HepG2 (cell line): ENCODE data around the gene NCS1. TPM values are rescaled to one million over a fixed set of nuclear protein-coding genes. Genes with fewer than 3 reads are reported as not detected.

Source experiments
- ATAC-seq: fragments of 200-7000 bp; cut with Tn5 transposase; 3 replicates; pipeline ENCODE4 v1.9.1; 2020; ENCODE audit warnings: mild to moderate bottlenecking, moderate library complexity
- BruUV-seq: library from RNA; stranded (reverse); fragments of 400-500 nt; replicated peaks from 2 replicates; lab custom pipeline; 2021; lab: Mats Ljungman, UMichigan
- CTCF ChIA-PET: fragments of 300-600 bp; formaldehyde crosslinking; extraction: SDS; loops from one replicate; lab custom pipeline; 2021; ENCODE audit warnings: low total read pairs, inconsistent platforms, low intra/inter-chr PET ratio; lab: Yijun Ruan, JAX
- POLR2A ChIA-PET: fragments of 350-600 bp; sonication (Branson Sonifier 250); formaldehyde crosslinking; loops from one replicate; lab custom pipeline; 2020; ENCODE audit warnings: antibody characterized with exemption, inconsistent platforms; lab: Yijun Ruan, JAX
- DNase-seq: peaks from one replicate; pipeline ENCODE4 v3.0.0-alpha.2; 2015; ENCODE audit warnings: low spot score
- FAIRE-seq: peaks from 3 replicates; lab custom pipeline; 2011; peaks lifted over from hg19 to GRCh38; lab: Jason Lieb, UNC
- H2AFZ ChIP-seq: one replicate; pipeline ENCODE4 v1.6.1; 2011; ENCODE audit warnings: low read length, inconsistent platforms
- H3K27ac ChIP-seq: fragments of 300-600 bp; 3 replicates; pipeline ENCODE4 v1.8.0; 2011; ENCODE audit warnings: mixed run types, mild to moderate bottlenecking, mixed read lengths, low read length, inconsistent platforms; ENCODE audit not compliant: insufficient read depth; ENCODE audit errors: extremely low read length
- H3K27me3 ChIP-seq, 2 experiments: fragments of 200-600 bp in 1 of 2; 2 replicates in 1 of 2; 3 replicates in 1 of 2; pipeline versions ENCODE4 v1.6.0 to v1.8.0; 2011; ENCODE audit warnings: low read length in 2 of 2, mild to moderate bottlenecking in 2 of 2, moderate library complexity in 2 of 2, inconsistent platforms in 1 of 2; ENCODE audit not compliant: insufficient read depth in 2 of 2, control insufficient read depth in 1 of 2
- H3K36me3 ChIP-seq, 2 experiments: fragments of 200-600 bp in 1 of 2; replicated peaks in 1 of 2; 2 replicates in 1 of 2; 3 replicates in 1 of 2; pipeline versions ENCODE4 v1.5.1 to v1.8.0; 2011; ENCODE audit warnings: low read length in 2 of 2, inconsistent platforms in 1 of 2; ENCODE audit not compliant: insufficient read depth in 2 of 2, control insufficient read depth in 1 of 2
- H3K4me1 ChIP-seq: 2 replicates; pipeline ENCODE4 v1.5.1; 2012; ENCODE audit warnings: low read length, inconsistent platforms; ENCODE audit not compliant: insufficient read depth
- H3K4me2 ChIP-seq: 2 replicates; pipeline ENCODE4 v1.6.0; 2011; ENCODE audit warnings: low read depth, low read length, inconsistent platforms
- H3K4me3 ChIP-seq, 3 experiments: fragments of 200-600 bp in 1 of 3; sonication (generic), shearing (Covaris generic) in 1 of 3; replicated peaks in 1 of 3; 2 replicates each; pipeline ENCODE4 v1.5.1; 2011 to 2016; ENCODE audit warnings: low read length in 3 of 3, inconsistent platforms in 2 of 3, low read depth in 2 of 3, mild to moderate bottlenecking in 2 of 3, control low read depth in 1 of 3, mixed read lengths in 1 of 3; ENCODE audit not compliant: insufficient read depth in 1 of 3
- H3K79me2 ChIP-seq: one replicate; pipeline ENCODE4 v1.6.1; 2011; ENCODE audit warnings: low read length, inconsistent platforms; ENCODE audit not compliant: insufficient read depth
- H3K9ac ChIP-seq: 2 replicates; pipeline ENCODE4 v1.6.0; 2011; ENCODE audit warnings: mild to moderate bottlenecking, low read depth, low read length, inconsistent platforms; ENCODE audit not compliant: insufficient read depth
- H3K9me3 ChIP-seq: 2 replicates; pipeline ENCODE4 v1.5.1; 2012; ENCODE audit warnings: mild to moderate bottlenecking, low read length
- H4K20me1 ChIP-seq: 2 replicates; pipeline ENCODE4 v1.6.0; 2011; ENCODE audit warnings: inconsistent platforms, mild to moderate bottlenecking, low read length, moderate library complexity; ENCODE audit not compliant: insufficient read depth
- BCL6 ChIP-seq: IDR thresholded peaks from 2 replicates; pipeline ENCODE4 v1.6.1; 2016; ENCODE audit warnings: missing genetic modification reagents, missing compliant biosample characterization
- CBX5 ChIP-seq: sonication (generic); formaldehyde crosslinking; IDR thresholded peaks from 2 replicates; pipeline ENCODE4 v1.4.0; 2020; ENCODE audit warnings: missing genetic modification reagents, borderline replicate concordance
- ETV6 ChIP-seq: sonication (generic); formaldehyde crosslinking; conservative IDR thresholded peaks from 2 replicates; pipeline ENCODE4 v1.4.0; 2020; ENCODE audit warnings: missing genetic modification reagents
- GLI4 ChIP-seq: sonication (generic); formaldehyde crosslinking; IDR thresholded peaks from 2 replicates; pipeline ENCODE4 v1.5.1; 2020; ENCODE audit warnings: missing genetic modification reagents, mild to moderate bottlenecking, moderate library complexity, borderline replicate concordance
- JUN ChIP-seq: sonication (generic); formaldehyde crosslinking; IDR thresholded peaks from 2 replicates; pipeline ENCODE4 v1.4.0; 2020; ENCODE audit warnings: mild to moderate bottlenecking, missing genetic modification reagents
- RXRA ChIP-seq: sonication (generic); formaldehyde crosslinking; IDR thresholded peaks from 2 replicates; pipeline ENCODE4 v1.5.1; 2020; ENCODE audit warnings: missing genetic modification reagents
- TARDBP ChIP-seq: sonication (generic); formaldehyde crosslinking; IDR thresholded peaks from 2 replicates; pipeline ENCODE4 v1.8.0; 2022; ENCODE audit warnings: mild to moderate bottlenecking, missing genetic modification reagents
- ZNF138 ChIP-seq: sonication (generic); formaldehyde crosslinking; IDR thresholded peaks from 2 replicates; pipeline ENCODE4 v1.5.0; 2020; ENCODE audit warnings: mild to moderate bottlenecking, low read depth, missing genetic modification reagents
- ZNF207 ChIP-seq: fragments of 450-650 bp; IDR thresholded peaks from 2 replicates; pipeline ENCODE4 v1.6.1; 2016; ENCODE audit warnings: antibody characterized with exemption, borderline replicate concordance
- ZNF761 ChIP-seq: sonication (generic); formaldehyde crosslinking; conservative IDR thresholded peaks from 2 replicates; pipeline ENCODE4 v1.4.0; 2020; ENCODE audit warnings: mild to moderate bottlenecking, missing genetic modification reagents
- WGBS: methylation state at CpG from one replicate; pipeline ENCODE4 v1.1.6; 2017; ENCODE audit warnings: low lambda C conversion rate; 5-methylcytosine and 5-hydroxymethylcytosine counted together
- in situ Hi-C: cut with HindIII; loops from 2 replicates; pipeline ENCODE4 v1.10.0; 2017; ENCODE audit warnings: low pct_unique_long_range_greater_than_20kb; ENCODE audit not compliant: extremely low pct_ligation_motif_present
- intact Hi-C: fragments of 100-400 bp; cut with micrococcal nuclease; formaldehyde crosslinking; loops from one replicate; pipeline ENCODE4 v1.10.0; 2022; ENCODE audit not compliant: unreplicated experiment
- polyA plus RNA-seq, 8 experiments: library from polyadenylated mRNA; depleted of rRNA in 3 of 8; stranded (reverse) in 7 of 8; unstranded in 1 of 8; fragments of >200 nt; fragmentation: Illumina TruSeq in 4 of 8; extraction: Trizol in 4 of 8; gene quantifications; 2 replicates each; pipeline versions ENCODE4 v1.2.1 to v1.2.3, GENCODE V29; 2011 to 2016; ENCODE audit warnings: low read depth in 4 of 8, missing spikeins in 1 of 8, mixed read lengths in 1 of 8; ENCODE audit not compliant: insufficient read depth in 1 of 8
- total RNA-seq, 5 experiments: library from RNA; depleted of rRNA; stranded (reverse); fragments of >200 nt; fragmentation: Illumina TruSeq; extraction: Trizol; gene quantifications; 2 replicates each; pipeline ENCODE4 v1.2.3, GENCODE V29; 2016; ENCODE audit warnings: low read depth in 1 of 5
- TF ChIP-seq, protein P1 (sequence below): sonication (generic); formaldehyde crosslinking; IDR thresholded peaks from 2 replicates; pipeline ENCODE4 v1.4.0; 2020; ENCODE audit warnings: missing genetic modification reagents
- TF ChIP-seq, protein P2 (sequence below): sonication (generic); formaldehyde crosslinking; IDR thresholded peaks from 2 replicates; pipeline ENCODE4 v1.4.0; 2020; ENCODE audit warnings: mild to moderate bottlenecking, missing genetic modification reagents
- TF ChIP-seq, protein P3 (sequence below): sonication (generic); formaldehyde crosslinking; IDR thresholded peaks from 2 replicates; pipeline ENCODE4 v1.8.0; 2023; ENCODE audit warnings: mild to moderate bottlenecking, missing genetic modification reagents
- TF ChIP-seq, protein P4 (sequence below): sonication (generic); formaldehyde crosslinking; IDR thresholded peaks from 2 replicates; pipeline ENCODE4 v1.4.0; 2020; ENCODE audit warnings: missing genetic modification reagents, borderline replicate concordance
- TF ChIP-seq, protein P5 (sequence below): sonication (generic); formaldehyde crosslinking; IDR thresholded peaks from 2 replicates; pipeline ENCODE4 v1.5.1; 2020; ENCODE audit warnings: mild to moderate bottlenecking, moderate library complexity, missing genetic modification reagents

The NCS1 gene
- total and polyA plus RNA-seq, 2 of the 13 experiments (the other 11 are each of a cell fraction or from before 2014, with no cell fraction given), result 4.7 to 6.1 TPM

DNA sequence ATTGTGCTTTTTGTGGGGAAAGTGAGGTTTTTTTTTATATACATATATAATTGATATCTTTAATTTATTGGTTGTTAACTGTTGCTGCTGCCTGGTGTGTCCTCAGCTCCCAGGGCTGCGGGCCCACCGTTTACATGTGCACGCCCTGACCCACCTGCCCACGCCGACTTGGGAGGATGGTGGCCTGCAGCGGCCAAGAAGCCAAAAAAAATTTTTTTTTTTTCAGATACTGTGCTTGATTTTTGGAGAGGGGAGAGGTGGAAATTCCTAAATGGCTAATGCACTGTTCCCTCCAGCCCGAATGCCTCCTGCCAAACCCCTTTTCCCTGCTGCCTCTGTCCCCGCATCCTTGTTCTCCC, 61.4 kb downstream of the NCS1 start:
- Histone ChIP-seq H4K20me1 (no peaks in the 10 kb centered on the region), H3K9me3 (no peaks in the 10 kb centered on the region), H3K4me2 (no peak overlapping the region), H3K36me3 (no peaks in the 10 kb centered on the region), H2AFZ (no peak overlapping the region), H3K4me1 (peaks cover 8% of the 10 kb centered on the region; the same call in 1 of the 2 replicates), H3K4me3 (no peak overlapping the region), H3K9ac (no peak overlapping the region), H3K79me2 (no peaks in the 10 kb centered on the region), H3K27me3 (no peaks in the 10 kb centered on the region), H3K27ac (no peak overlapping the region)
- 96% methylated on average over 8 of the region's 8 CpGs for WGBS
- ChIA-PET POLR2A (no interaction called here), CTCF (no interaction called here)
- intact Hi-C loops (no loop called here), in situ Hi-C loops (no loop called here)
- FAIRE-seq (no peak), DNase-seq (no peak), ATAC-seq (no peak)
- BruUV-seq, result no TSS peak
- TF ChIP-seq ETV6 (CRISPR knock-in tag) (no peak), JUN (no peak), RXRA (CRISPR knock-in tag) (no peak), BCL6 (CRISPR knock-in tag) (no peak), ZNF138 (no peak), ZNF207 (no peak), ZNF761 (CRISPR knock-in tag) (no peak), TARDBP (CRISPR knock-in tag) (no peak), CBX5 (CRISPR knock-in tag) (no peak), GLI4 (no peak)
- TF ChIP-seq, protein P1, sequence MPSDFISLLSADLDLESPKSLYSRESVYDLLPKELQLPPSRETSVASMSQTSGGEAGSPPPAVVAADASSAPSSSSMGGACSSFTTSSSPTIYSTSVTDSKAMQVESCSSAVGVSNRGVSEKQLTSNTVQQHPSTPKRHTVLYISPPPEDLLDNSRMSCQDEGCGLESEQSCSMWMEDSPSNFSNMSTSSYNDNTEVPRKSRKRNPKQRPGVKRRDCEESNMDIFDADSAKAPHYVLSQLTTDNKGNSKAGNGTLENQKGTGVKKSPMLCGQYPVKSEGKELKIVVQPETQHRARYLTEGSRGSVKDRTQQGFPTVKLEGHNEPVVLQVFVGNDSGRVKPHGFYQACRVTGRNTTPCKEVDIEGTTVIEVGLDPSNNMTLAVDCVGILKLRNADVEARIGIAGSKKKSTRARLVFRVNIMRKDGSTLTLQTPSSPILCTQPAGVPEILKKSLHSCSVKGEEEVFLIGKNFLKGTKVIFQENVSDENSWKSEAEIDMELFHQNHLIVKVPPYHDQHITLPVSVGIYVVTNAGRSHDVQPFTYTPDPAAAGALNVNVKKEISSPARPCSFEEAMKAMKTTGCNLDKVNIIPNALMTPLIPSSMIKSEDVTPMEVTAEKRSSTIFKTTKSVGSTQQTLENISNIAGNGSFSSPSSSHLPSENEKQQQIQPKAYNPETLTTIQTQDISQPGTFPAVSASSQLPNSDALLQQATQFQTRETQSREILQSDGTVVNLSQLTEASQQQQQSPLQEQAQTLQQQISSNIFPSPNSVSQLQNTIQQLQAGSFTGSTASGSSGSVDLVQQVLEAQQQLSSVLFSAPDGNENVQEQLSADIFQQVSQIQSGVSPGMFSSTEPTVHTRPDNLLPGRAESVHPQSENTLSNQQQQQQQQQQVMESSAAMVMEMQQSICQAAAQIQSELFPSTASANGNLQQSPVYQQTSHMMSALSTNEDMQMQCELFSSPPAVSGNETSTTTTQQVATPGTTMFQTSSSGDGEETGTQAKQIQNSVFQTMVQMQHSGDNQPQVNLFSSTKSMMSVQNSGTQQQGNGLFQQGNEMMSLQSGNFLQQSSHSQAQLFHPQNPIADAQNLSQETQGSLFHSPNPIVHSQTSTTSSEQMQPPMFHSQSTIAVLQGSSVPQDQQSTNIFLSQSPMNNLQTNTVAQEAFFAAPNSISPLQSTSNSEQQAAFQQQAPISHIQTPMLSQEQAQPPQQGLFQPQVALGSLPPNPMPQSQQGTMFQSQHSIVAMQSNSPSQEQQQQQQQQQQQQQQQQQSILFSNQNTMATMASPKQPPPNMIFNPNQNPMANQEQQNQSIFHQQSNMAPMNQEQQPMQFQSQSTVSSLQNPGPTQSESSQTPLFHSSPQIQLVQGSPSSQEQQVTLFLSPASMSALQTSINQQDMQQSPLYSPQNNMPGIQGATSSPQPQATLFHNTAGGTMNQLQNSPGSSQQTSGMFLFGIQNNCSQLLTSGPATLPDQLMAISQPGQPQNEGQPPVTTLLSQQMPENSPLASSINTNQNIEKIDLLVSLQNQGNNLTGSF (CRISPR knock-in tag), result no peak
- TF ChIP-seq, protein P2, sequence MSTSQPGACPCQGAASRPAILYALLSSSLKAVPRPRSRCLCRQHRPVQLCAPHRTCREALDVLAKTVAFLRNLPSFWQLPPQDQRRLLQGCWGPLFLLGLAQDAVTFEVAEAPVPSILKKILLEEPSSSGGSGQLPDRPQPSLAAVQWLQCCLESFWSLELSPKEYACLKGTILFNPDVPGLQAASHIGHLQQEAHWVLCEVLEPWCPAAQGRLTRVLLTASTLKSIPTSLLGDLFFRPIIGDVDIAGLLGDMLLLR (CRISPR knock-in tag), result no peak
- TF ChIP-seq, protein P3, sequence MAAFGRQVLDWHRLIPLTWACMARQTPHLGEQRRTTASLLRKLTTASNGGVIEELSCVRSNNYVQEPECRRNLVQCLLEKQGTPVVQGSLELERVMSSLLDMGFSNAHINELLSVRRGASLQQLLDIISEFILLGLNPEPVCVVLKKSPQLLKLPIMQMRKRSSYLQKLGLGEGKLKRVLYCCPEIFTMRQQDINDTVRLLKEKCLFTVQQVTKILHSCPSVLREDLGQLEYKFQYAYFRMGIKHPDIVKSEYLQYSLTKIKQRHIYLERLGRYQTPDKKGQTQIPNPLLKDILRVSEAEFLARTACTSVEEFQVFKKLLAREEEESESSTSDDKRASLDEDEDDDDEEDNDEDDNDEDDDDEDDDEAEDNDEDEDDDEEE (CRISPR knock-in tag), result no peak
- TF ChIP-seq, protein P4, sequence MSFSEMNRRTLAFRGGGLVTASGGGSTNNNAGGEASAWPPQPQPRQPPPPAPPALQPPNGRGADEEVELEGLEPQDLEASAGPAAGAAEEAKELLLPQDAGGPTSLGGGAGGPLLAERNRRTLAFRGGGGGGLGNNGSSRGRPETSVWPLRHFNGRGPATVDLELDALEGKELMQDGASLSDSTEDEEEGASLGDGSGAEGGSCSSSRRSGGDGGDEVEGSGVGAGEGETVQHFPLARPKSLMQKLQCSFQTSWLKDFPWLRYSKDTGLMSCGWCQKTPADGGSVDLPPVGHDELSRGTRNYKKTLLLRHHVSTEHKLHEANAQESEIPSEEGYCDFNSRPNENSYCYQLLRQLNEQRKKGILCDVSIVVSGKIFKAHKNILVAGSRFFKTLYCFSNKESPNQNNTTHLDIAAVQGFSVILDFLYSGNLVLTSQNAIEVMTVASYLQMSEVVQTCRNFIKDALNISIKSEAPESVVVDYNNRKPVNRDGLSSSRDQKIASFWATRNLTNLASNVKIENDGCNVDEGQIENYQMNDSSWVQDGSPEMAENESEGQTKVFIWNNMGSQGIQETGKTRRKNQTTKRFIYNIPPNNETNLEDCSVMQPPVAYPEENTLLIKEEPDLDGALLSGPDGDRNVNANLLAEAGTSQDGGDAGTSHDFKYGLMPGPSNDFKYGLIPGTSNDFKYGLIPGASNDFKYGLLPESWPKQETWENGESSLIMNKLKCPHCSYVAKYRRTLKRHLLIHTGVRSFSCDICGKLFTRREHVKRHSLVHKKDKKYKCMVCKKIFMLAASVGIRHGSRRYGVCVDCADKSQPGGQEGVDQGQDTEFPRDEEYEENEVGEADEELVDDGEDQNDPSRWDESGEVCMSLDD (CRISPR knock-in tag), result no peak
- TF ChIP-seq, protein P5, sequence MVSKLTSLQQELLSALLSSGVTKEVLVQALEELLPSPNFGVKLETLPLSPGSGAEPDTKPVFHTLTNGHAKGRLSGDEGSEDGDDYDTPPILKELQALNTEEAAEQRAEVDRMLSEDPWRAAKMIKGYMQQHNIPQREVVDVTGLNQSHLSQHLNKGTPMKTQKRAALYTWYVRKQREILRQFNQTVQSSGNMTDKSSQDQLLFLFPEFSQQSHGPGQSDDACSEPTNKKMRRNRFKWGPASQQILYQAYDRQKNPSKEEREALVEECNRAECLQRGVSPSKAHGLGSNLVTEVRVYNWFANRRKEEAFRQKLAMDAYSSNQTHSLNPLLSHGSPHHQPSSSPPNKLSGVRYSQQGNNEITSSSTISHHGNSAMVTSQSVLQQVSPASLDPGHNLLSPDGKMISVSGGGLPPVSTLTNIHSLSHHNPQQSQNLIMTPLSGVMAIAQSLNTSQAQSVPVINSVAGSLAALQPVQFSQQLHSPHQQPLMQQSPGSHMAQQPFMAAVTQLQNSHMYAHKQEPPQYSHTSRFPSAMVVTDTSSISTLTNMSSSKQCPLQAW (CRISPR knock-in tag), result no peak
